NCI-H510A treated with DMSO at 0.1 percent for 48 hours (cell line): Measurements from ENCODE around the gene ABHD17A.

ENCODE experiments used
- DNase-seq: peaks from one replicate; lab custom pipeline; 2025; lab: John Stamatoyannopoulos, UW

The ABHD17A gene

DNA sequence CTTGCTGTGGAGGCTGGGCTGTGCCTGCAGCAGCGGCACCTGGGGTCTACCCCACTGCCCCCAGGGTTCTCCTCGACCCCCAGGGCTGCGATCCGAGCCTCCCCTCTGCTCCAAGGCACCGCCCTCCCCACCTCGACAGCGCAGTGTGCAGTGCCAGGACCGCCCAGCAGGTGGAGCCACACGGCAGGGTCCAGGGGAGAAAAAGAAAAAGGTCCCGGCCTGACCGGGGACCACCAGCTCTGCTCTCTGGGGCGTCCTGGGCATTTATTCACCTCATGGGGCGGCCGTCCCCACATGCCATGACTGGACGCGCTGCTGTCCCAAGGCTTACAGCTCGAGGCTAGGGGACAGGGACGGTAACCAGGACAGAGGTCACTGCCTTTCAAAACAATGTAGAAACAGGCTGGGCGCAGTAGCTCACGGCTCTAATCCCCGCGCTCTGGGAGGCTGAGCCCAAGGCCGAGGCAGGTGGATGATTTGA, 47.6 kb downstream of the ABHD17A start:
- no peak for DNase-seq

DNA sequence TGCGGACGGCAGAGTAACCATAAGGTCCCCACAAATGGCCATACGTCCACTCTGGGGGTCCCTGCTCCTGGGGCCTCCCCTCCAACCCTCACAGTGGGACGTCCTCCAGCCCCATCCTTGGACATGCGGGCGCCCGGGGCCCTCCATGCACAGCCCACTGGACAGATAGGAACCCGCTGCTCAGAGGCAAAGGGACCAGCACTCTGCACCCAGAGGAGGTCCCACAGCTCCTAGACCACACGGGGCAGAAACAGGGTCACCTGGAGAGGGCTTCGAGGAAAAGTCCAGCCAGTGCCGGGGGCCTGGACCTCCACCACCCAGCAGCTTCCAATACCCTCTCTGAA, 48.1 kb downstream of the ABHD17A start:
- no peak for DNase-seq

DNA sequence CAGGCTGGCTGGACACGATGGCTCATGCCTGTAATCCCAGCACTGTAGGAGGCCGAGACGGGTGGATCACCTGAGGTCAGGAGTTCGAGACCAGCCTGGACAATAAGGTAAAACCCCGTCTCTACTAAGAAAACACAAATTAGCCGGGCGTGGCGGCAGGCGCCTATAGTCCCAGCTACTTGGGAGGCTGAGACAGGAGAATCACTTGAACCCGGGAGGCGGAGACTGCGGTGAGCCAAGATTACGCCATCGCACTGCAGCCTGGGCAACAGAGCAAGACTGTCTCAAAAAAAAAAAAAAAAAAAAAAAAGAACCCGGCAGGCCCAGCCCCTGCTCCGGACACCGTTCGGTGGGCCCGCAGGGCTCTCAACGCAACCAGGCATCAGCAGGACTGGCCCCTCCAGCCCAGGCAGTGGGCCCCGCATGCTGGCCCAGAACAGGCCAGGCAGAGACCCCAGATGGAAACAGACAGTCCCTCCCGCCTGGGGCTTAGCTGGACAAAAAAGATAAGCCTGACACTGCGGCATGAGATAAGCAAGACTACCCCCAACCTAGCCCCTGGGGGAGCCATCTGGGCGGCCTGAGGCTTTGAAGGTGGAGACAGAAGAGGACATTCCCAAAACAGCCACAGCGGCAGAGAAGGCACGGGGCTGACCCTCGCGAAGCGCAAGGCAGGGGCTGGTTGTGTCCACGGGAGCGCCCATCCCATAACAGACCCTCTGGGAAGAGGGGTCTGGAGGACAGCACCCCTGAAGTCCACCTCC, 48.7 kb downstream of the ABHD17A start:
- DNase-seq, result no peak

GRCh38 chr19:1833540-1833939, 51.8 kb downstream of the ABHD17A start:
- no peak for DNase-seq

GRCh38 chr19:1832046-1832663, 53.1 kb downstream of the ABHD17A start:
- DNase-seq, result no peak

GRCh38 chr19:1830978-1831377, 54.3 kb downstream of the ABHD17A start:
- DNase-seq, result no peak

DNA sequence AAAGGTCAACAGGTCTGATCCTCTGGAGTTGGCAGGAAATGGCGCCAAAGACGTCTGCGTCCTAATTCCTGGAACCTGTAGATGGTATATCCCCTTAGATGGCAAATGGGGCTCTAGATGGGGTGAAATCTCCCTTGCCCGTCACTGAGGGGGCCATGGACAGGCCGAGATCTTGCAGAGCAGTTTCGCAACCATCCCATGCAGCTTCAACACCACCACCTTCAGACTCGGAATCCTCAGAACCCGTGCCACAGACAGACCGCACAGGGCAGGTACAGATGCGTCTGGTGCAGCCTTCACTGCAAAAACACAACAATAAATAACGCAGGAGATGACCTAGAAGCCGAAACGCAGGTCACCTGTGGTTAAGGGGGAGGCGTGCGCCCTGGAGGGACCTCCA, 54.7 kb downstream of the ABHD17A start:
- DNase-seq, result no peak

DNA sequence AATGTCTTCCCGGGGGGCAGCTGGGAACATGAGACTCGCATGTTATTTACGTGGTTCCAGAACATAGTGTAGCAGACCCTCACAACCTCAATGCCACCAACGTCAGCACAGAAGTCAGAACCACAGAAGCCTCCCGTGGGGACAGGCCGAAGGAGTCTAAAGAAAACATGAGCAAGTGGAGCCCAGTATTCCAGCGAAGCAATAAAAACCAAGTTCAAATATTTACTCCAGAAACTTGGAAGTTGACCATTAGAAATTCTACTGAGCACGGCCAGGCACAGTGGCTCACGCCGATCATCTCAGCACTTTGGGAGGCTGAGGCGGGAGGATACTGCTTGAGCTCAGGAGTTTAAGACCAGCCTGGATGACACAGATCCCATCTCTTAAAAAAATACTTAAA, 55.3 kb downstream of the ABHD17A start:
- no peak for DNase-seq

DNA sequence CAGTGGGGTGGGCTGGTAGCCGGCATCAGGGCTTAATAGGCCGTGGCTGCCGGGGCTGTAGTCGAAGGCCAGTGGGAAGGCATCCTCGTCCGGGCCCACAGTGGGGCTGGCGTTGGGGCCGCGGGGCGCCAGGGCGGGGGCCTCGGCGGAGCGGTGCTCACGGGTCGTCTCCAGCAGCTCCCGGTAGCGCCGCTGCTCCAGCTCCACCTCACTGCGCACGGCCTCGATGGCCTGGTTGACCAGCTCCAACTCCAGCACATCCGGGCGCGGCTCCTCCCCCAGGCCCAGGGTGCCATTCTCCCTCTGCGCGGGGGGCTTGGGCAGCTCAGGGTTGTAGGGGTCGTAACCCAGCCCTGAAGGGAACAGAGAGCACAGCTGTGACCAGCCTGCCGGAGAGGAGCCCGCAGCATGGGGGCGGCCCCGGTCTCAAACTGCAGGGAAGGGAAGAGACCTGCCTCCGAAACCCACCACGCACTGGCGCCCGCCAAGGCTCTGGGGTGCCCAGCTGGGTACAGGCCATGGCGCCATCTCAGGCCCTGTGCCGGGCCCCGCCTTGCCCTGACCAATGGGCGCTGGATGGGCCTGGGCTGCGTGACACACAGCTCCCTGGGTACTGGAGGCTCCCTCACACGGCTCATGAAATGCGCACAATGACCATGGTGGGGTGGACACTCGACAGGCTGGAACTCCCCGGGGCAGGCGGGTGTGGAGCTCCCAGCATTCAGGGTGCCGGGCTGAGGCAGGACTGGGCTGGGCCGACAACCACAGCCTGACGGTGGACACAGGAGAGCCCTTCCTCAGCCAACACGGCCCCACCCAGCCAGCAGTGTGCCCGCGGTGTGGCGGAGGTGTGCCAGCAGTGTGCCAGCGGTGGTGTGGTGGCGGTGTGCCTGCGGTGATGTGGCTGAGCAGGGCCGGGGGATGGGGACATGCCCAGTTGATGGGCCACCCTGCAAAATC, 56.7 kb downstream of the ABHD17A start:
- no peak for DNase-seq

DNA sequence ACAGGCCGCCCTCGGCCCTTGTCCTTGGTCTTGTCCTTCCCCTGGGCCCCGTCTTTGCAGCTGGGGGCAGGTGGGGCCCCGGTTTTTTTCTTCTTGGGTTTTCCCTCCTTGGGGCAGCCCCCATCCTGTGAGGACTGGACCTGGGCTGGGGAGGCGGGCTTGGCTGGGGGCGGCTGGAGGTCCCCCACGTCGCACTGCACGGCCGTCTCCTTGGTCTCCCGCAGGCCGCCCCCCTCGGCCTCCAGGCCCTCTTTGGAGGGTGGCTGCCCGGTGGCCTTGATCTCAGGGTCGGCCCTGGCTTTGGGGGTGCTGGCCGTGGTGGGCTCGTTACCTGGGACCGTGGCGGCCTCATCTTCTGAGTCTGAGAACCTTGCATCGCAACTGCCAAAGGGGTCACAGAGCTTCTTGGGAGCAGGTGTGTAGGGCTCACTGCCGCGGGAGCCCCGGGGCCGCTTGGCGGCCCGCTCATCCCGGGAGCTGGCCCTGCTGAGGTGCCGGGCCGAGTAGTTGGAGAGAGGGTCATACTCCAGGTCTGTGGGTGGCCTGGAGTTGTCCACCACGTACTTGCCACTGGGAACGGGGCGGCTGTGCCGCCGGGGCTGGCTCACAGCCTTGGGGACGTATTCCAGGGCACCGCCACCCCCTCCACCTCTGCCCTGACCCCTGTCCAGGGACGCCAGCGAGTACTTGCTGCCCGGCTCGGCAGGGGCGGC, 57.6 kb downstream of the ABHD17A start:
- no peak for DNase-seq
